Uterus (tissue), 4 donors: ENCODE results near the gene PRKD3. TPM values are rescaled to one million over a fixed set of nuclear protein-coding genes. Genes with fewer than 3 reads are reported as not detected.

ENCODE experiments used
- DNase-seq, 2 donors: peaks; one replicate each; pipeline ENCODE4 v3.0.0-alpha.2; 2019 to 2020
- H3K27ac ChIP-seq, 2 donors: fragments of 200-600 bp; sonication (generic); 1 replicate in 1 of 2; 2 replicates in 1 of 2; pipeline ENCODE4 v1.5.1; 2016 to 2018
- H3K27me3 ChIP-seq, 2 donors: fragments of 200-600 bp; sonication (generic); one replicate each; pipeline ENCODE4 v1.5.1; 2018 to 2019; ENCODE audit warnings: control low read depth in 1 of 2
- H3K36me3 ChIP-seq, 2 donors: fragments of 200-600 bp; sonication (generic); one replicate each; pipeline ENCODE4 v1.5.1; 2019; ENCODE audit warnings: control low read depth in 1 of 2
- H3K4me1 ChIP-seq, 2 donors: fragments of 200-600 bp; sonication (generic); one replicate each; pipeline ENCODE4 v1.5.1; 2018 to 2019; ENCODE audit warnings: control low read depth in 1 of 2
- H3K4me3 ChIP-seq, 2 donors: fragments of 200-600 bp; sonication (generic); 1 replicate in 1 of 2; 2 replicates in 1 of 2; pipeline ENCODE4 v1.5.1; 2018 to 2019; ENCODE audit warnings: mild to moderate bottlenecking in 1 of 2
- H3K9me3 ChIP-seq, 2 donors: fragments of 200-600 bp; sonication (generic); one replicate each; pipeline ENCODE4 v1.5.1; 2019; ENCODE audit warnings: control low read depth in 1 of 2
- POLR2A ChIP-seq, 2 donors: fragments of 450-650 bp; IDR thresholded peaks; one replicate each; pipeline ENCODE4 v1.6.1; 2016; ENCODE audit warnings: antibody characterized with exemption in 2 of 2, mild to moderate bottlenecking in 1 of 2, moderate library complexity in 1 of 2
- intact Hi-C: fragments of 100-400 bp; cut with DNase I; formaldehyde crosslinking; loops from one replicate; pipeline ENCODE4 v1.15.1; 2023; ENCODE audit warnings: low total_unique reads
- total RNA-seq, 4 donors: library from RNA; depleted of rRNA in 3 of 4; stranded (reverse); fragments of >200 nt in 3 of 4; gene quantifications; one replicate each; pipeline versions ENCODE4 v1.1.0 to v1.2.4, GENCODE V29; 2014 to 2023
- TF ChIP-seq, protein P1 (sequence below), 4 experiments: fragments of 200-600 bp in 2 of 4; fragments of 450-650 bp in 2 of 4; sonication (generic) in 2 of 4; IDR thresholded peaks; one replicate each; pipeline ENCODE4 v1.5.1; 2016 to 2019; ENCODE audit warnings: antibody characterized with exemption in 4 of 4, mild to moderate bottlenecking in 2 of 4, moderate library complexity in 1 of 4
- donor health status: DM: yes; HTN: yes; CAD: no.

PRKD3 gene
- total RNA-seq, 4 donors from 2014 or later, result 53.8 to 128 (median 57.7) TPM

DNA sequence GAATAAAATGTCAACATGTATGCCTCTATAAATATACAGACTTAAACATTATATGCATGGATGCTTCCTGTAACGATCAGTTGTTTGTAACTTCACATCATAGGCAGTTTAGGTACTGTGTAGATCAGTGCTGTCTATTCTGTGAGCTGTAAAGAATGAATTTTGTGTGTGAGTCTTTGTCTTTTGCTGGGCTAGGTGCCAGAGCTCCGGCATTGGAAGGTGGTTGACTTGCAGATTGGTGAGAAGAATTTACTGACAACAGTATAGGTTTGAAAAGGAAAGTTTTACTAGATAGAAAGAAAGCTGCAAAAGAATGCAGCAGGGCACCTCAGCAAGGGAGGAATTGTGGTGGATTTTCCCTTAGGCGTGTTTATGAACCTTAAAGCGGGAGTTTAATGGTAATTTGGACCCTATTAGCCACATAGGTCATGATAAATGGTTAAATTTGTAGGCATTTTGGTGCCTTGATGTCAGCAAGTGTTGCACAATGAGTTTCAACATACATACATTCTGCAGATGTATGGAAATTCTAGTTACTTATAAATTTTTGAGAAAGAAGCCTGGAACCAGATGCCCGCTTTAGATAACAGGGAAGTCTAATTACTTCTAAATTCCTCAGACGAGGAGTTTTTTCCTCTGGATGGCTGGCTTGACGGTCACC lies 13.1 kb upstream of the PRKD3 start:
- Histone ChIP-seq H3K27ac (no peak overlapping the region), H3K4me3 (no peak overlapping the region), H3K4me1 (no peaks in the 10 kb centered on the region), H3K9me3 (no peaks in the 10 kb centered on the region), H3K36me3 (no peaks in the 10 kb centered on the region), H3K27me3 (no peaks in the 10 kb centered on the region)
- no peak for TF ChIP-seq POLR2A (IDR thresholded peaks at IDR 0.05)
- TF ChIP-seq, protein P1, sequence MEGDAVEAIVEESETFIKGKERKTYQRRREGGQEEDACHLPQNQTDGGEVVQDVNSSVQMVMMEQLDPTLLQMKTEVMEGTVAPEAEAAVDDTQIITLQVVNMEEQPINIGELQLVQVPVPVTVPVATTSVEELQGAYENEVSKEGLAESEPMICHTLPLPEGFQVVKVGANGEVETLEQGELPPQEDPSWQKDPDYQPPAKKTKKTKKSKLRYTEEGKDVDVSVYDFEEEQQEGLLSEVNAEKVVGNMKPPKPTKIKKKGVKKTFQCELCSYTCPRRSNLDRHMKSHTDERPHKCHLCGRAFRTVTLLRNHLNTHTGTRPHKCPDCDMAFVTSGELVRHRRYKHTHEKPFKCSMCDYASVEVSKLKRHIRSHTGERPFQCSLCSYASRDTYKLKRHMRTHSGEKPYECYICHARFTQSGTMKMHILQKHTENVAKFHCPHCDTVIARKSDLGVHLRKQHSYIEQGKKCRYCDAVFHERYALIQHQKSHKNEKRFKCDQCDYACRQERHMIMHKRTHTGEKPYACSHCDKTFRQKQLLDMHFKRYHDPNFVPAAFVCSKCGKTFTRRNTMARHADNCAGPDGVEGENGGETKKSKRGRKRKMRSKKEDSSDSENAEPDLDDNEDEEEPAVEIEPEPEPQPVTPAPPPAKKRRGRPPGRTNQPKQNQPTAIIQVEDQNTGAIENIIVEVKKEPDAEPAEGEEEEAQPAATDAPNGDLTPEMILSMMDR (IDR thresholded peaks at IDR 0.05), result no peak
- no peak for DNase-seq
- intact Hi-C loops, result no loop called here

- Histone ChIP-seq H3K27me3 (no peaks in the 10 kb centered on the region), H3K4me3 (no peak overlapping the region), H3K27ac (peak overlapping the region in 1 of 2 donors; percentile 59), H3K9me3 (no peaks in the 10 kb centered on the region), H3K36me3 (no peaks in the 10 kb centered on the region), H3K4me1 (no peaks in the 10 kb centered on the region)
- DNase-seq, result no peak
- no peak for TF ChIP-seq POLR2A (IDR thresholded peaks at IDR 0.05)
- TF ChIP-seq, protein P1 (IDR thresholded peaks at IDR 0.05), result no peak
- intact Hi-C loops, result no loop called here
These were observed 11.0 kb upstream of the PRKD3 start for GRCh38 chr2:37335604-37336003.

DNA sequence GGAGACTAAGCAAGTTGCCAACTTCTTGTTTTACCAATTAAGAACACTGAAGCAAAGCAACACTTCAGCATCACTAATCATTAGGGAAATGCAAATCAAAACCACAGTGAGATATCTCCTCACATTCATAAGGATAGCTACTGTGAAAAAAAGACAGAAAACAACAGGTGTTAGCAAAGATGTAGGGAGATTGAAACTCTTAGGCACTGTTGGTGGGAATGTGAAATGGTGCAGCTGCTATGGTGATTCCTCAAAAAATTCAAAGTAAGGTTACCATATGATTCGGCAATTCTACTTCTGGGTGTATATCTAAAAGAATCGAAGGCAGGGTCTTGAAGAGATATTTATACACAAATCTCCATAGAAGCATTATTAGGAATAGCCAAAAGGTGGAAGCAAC lies 8.6 kb upstream of the PRKD3 start:
- no peaks in the 10 kb centered on the region for H3K27me3 ChIP-seq
- intact Hi-C loops, result no loop called here

DNA sequence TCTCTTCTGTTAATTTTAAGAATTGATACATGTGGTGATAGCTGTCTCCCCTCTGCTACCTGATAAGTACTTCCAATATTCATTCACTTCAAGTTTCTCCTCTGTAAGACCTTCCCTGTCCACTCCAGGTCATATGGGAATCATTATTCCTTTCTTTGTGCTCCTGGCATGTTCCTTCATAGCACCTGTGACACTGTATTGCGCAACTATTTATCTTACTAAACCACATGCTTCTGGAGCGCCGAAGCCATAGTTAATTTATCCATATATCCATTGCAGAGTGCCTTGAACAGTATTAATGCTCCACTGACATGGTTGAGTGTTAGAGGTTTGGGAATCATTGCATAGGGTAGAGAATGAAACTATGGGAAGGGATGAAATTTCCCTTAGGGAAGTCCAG lies 7.9 kb upstream of the PRKD3 start:
- intact Hi-C loops, result no loop called here
- Histone ChIP-seq H3K36me3 (no peaks in the 10 kb centered on the region), H3K4me3 (no peak overlapping the region), H3K9me3 (no peaks in the 10 kb centered on the region), H3K27me3 (no peaks in the 10 kb centered on the region), H3K4me1 (no peaks in the 10 kb centered on the region), H3K27ac (no peak overlapping the region)
- DNase-seq, result no peak
- TF ChIP-seq, protein P1 (IDR thresholded peaks at IDR 0.05), result no peak
- no peak for TF ChIP-seq POLR2A (IDR thresholded peaks at IDR 0.05)

More for the DNA sequence above, 8.6 kb upstream of the PRKD3 start:
- no peaks in the 10 kb centered on the region for H3K36me3 ChIP-seq
- H3K4me3 ChIP-seq, result no peak overlapping the region
- H3K4me1 ChIP-seq, result no peaks in the 10 kb centered on the region
- no peak for TF ChIP-seq POLR2A (IDR thresholded peaks at IDR 0.05)
- TF ChIP-seq, protein P1 (IDR thresholded peaks at IDR 0.05), result no peak
- no peak overlapping the region for H3K27ac ChIP-seq
- no peak for DNase-seq
- no peaks in the 10 kb centered on the region for H3K9me3 ChIP-seq

DNA sequence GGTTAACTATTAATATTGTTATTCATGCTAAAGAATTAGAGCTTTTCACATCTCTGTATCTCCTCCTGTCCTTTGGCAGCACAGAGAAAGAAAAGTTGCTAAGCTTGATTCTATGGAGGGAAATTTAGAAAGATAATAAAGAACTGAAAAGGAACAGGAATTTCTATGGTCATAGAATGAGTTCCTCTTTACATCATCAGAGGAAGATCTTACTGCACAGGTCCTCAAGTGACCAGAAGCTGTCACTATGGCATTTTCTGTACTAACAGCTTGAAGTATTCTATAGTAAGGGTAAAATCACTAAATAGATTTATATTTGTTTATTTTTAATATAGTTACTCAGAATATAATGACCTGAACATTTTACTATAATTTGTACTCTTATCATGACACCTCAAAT lies 6.0 kb upstream of the PRKD3 start:
- intact Hi-C loops, result no loop called here
- no peaks in the 10 kb centered on the region for H3K27me3 ChIP-seq
- no peak for DNase-seq
- no peaks in the 10 kb centered on the region for H3K9me3 ChIP-seq
- no peak overlapping the region for H3K27ac ChIP-seq
- no peaks in the 10 kb centered on the region for H3K4me1 ChIP-seq
- TF ChIP-seq POLR2A (IDR thresholded peaks at IDR 0.05), result no peak
- H3K36me3 ChIP-seq, result no peaks in the 10 kb centered on the region
- no peak overlapping the region for H3K4me3 ChIP-seq
